ENCODE data around the gene SSR1.
A peak's percentile ranks its signal among the peaks of the same experiment; 100 is the strongest.

The SSR1 gene

DNA sequence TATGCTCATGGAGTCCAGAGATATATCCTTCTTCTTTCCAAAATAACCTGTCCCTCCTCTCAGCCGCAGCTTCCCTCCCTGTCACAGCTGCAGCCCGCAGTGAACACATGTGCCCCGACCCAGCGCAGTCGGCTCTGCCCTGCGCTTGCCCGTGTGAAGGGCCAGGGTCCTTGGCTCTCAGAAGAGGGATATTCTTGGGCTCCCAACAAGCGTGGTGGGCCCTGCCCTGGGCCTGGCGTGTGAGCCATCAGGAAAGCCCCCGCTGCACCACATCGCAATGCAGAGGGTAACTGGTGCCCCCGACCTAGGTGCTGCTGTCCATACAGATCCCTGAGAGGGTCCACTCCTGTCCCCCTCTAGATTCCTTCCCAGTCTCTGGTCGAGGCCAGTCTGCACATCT lies 65.2 kb downstream of the SSR1 start:
- DNase-seq, result no peak
- intact Hi-C loops (cut with DNase I), result loop anchor here (10.0 kb wide), 1 partner anchor 523 kb away; no protein-coding TSS in a partner anchor

GRCh38 chr6:7247179-7247456 lies 65.9 kb downstream of the SSR1 start:
- DNase-seq, result no peak

GRCh38 chr6:7246401-7247178 lies 66.4 kb downstream of the SSR1 start:
- intact Hi-C loops (cut with DNase I), result loop anchor here (10.0 kb wide), 1 partner anchor 522 kb away; no protein-coding TSS in a partner anchor
- DNase-seq, result no peak

More at GRCh38 chr6:7247179-7247456, 65.9 kb downstream of the SSR1 start:
- intact Hi-C loops (cut with DNase I), result loop anchor here (10.0 kb wide), 1 partner anchor 522 kb away; no protein-coding TSS in a partner anchor

DNA sequence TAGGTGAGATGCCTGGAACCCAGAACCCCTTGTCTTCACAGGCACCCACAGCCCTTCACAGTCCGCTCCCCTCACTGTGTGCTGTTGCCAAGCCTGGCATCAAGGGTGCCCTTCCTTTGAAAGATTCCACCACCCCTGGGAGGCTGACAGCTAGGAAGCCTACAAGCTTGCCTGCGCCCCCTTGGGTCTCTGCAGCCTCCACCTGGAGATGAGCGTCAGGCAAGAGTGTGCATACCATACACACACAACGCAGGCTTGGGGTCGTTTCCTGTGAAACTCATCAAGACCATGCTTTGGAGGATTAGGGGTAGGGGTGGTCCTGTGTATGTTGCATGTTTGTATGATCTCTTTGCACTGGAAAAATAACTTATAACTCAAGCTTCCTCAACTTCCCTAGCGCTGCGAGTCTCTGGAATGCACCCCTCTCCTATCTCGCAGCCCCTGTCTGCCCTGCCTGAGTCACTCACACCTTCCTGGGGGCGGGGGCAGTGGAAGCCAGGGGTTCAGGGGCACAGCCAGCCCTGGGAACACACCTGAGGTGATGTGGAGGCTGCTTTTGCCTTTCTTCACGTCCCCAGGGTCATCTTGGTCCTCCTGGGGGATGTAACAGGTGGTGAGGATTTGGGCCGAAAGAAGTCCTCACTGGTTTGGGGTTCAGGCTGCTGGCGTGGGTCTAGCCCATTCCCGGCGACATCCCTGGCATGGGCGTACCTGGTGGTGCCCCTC lies 67.2 kb downstream of the SSR1 start:
- intact Hi-C loops (cut with DNase I), result loop anchor here (10.0 kb wide), 1 partner anchor 521 kb away; no protein-coding TSS in a partner anchor
- DNase-seq, result no peak

DNA sequence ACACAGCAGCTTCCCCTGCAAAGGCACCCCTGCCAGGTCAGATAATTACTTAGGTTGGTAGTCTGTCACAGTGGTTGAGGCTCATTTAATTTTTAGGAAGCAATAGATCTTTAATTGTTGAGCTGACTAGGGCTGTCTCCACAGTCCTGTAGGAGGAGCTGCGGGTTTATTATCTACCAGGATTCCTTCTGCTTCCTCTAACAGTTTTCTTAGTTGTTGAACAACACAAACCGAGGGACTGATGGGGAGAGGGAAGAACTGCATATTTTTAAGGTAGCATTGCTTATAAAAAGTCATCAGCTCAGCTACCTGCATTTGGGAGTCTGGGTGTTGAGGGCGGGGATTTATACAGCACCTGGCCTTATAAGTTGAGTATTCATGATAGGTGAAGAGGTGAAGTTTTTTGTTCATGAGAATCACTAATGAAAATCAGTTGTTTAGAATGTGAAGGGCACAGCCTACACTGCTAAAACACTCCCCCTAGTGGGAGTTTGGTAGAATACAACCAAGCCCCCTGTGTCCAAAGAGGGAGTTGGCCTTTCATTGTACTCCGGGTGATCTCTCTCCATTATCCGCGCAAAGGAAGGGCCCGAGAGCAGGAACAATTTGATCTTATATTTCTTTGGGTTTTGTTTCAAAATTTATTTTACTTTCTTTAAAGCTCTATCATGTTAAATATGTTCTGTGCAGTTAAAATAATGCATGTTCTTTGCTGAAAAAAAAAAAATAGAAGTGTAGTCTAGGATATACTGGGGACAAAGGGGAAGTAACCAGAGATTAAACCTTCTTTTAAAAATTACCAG lies 69.6 kb downstream of the SSR1 start:
- intact Hi-C loops (cut with DNase I), result loop anchor here (5.0 to 10.0 kb wide), 2 partner anchors 519 to 566 kb away; no protein-coding TSS in a partner anchor

GRCh38 chr6:7242835-7243178 lies 70.2 kb downstream of the SSR1 start:
- DNase-seq, result no peak
- intact Hi-C loops (cut with DNase I), result loop anchor here (5.0 to 10.0 kb wide), 2 partner anchors 518 to 566 kb away; no protein-coding TSS in a partner anchor

More for the DNA sequence above, 69.6 kb downstream of the SSR1 start:
- peak in 31 of 42 donors; percentile 18 to 83 (median 55) for DNase-seq

- intact Hi-C loops (cut with DNase I), result loop anchor here (5.0 to 10.0 kb wide), 2 partner anchors 517 to 565 kb away; no protein-coding TSS in a partner anchor
- no peak for DNase-seq
Measured at GRCh38 chr6:7241709-7242645, 71.0 kb downstream of the SSR1 start.

DNA sequence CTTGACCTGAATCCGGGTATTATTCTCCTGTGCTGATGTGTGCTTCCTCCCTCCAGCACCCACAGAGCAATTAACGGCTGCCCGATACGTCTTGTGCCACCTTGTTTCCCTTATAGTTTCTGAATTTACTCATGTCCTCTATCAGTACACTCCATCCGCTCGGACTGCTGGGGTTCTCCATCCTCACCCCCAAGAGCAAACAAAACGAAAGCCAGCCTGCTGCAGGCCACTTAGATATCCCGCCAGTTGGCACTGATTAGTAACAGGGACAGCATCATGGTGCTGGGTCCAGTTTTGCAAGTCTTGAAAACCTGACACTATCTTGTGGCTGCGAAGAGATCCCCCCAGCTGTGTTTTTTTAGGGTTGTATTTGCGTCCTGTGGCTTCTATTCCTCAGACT lies 71.8 kb downstream of the SSR1 start:
- DNase-seq, result no peak
- intact Hi-C loops (cut with DNase I), result loop anchor here (5.0 to 10.0 kb wide), 2 partner anchors 516 to 564 kb away; no protein-coding TSS in a partner anchor

GRCh38 chr6:7240351-7240750 lies 72.6 kb downstream of the SSR1 start:
- DNase-seq, result no peak
- intact Hi-C loops (cut with DNase I), result loop anchor here (5.0 to 10.0 kb wide), 2 partner anchors 516 to 563 kb away; no protein-coding TSS in a partner anchor

DNA sequence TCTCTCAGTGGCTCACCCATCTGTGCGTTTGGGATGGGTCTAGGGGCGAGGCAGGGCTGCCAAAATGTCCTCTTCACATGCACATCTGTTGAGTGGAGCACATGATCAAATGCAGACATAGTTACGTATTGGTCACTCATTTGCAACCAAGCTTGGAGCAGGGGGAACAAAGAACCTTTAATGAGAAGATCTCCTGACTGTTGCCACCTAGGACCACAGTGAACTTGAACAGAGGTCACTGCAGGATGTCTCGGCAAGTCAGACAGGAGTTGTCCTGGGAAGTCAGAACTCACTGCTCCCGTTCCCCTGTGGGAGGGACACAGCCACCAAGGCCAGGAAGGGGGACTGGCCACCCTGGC lies 73.4 kb downstream of the SSR1 start:
- intact Hi-C loops (cut with DNase I), result loop anchor here (10.0 kb wide), 1 partner anchor 125 kb away; no protein-coding TSS in a partner anchor
- DNase-seq, result no peak

DNA sequence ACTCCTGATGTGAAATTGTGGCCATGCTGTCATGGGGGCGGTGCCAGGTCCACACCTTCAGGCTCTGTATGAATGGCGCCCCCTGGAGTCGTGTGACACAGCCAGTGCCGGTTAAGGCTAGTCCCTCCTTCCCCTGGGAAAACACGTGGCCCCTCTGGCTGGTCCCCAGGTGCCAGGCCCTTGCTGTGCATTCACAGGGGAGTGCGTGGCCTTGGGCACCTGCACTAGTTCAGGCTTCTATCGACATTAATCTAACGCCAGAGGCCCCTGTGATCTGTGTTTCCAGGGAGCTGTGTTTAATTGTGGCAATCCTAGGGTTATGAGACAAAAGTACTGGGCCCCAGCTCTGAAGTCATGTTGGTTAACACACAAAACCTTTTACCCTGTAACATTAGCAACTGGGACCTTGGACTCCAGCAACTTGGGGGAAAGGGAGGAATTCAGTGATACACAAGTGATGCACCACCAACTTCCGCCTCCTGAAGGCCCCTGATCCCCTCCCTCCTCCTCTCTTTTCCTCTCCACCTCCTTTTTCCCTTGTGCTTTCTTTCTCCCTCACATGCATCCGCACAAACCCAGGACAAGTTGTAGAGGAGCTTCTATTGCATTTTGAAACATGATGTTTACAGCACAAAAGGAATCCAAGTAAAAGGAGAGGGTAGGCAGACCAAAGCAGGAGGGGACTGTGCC lies 74.0 kb downstream of the SSR1 start:
- DNase-seq, result peak; percentile 34 to 87 (median 70)
- intact Hi-C loops (cut with DNase I), result loop anchor here (10.0 kb wide), 1 partner anchor 124 kb away; no protein-coding TSS in a partner anchor

- intact Hi-C loops (cut with DNase I), result loop anchor here (10.0 kb wide), 1 partner anchor 124 kb away; no protein-coding TSS in a partner anchor
- DNase-seq, result no peak
Measured at GRCh38 chr6:7238526-7238899, 74.5 kb downstream of the SSR1 start.

DNA sequence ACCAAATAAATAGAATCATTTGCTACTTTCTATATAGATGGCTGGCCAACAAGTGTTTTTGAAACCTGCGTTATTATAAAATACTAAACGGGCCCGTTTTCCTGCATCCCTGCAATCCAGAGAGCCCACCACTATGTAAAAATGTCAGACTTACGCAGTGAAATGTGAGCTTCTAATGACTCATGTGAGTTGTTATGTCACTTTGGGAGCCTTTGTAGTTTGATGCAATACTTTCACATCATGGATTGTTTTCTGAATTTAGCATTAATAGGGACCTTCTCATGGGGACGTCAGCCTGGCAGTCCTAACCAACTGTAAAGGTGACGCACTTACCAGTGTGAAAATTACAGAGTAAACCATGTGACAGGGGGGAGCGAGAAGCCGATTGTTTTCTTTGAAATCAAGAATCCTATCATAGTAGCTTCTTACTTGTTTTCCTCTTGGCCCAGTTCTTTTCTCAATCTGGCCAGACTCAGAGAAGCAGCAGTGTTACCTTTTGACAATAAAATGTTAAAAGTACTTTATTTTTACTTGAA lies 75.3 kb downstream of the SSR1 start:
- intact Hi-C loops (cut with DNase I), result loop anchor here (10.0 kb wide), 1 partner anchor 123 kb away; no protein-coding TSS in a partner anchor
- no peak for DNase-seq

DNA sequence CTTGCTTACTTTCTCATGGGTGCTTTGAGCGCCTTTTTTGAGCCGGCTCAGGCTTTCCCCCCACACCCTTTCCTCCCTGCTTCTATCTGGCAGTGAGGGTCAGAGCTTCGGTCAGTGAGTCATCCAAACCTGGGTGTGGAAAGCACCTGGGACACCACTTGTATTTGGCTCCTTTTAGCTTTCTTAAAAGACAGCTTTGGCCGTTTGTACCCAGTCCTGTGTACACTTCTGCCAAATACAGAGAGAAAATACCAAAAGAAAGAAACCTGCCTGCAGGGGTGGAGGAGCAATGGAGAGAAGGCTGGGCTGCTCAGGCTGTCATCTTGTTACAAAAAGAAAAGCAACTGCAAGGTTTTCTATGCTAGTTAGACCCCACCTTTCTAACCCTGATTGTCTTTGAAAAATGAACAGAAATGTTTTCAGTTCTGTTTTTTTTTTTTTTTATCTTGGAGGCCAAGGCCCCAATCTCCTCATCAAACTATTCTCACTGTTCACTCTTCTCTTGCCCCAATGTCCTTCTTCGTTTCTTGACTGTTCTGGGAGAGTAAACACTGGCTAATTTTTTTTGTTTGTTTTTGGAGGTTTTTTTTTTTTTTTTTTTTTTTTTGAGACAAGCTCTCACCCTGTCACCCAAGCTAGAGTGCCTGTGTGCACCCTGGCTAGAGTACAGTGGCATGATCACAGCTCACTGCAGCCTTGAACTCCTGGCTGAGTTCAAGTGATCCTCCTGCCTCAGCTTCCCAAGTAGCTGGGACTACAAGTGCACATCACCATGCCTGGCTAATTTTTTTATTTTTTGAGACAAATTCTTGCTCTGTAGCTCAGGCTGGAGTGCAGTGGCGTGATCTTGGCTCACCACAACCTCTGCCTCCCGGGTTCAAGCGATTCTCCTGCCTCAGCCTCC lies 76.4 kb downstream of the SSR1 start:
- no peak for DNase-seq
- intact Hi-C loops (cut with DNase I), result loop anchor here (10.0 kb wide), 1 partner anchor 122 kb away; no protein-coding TSS in a partner anchor

GRCh38 chr6:7235712-7236305 lies 77.2 kb downstream of the SSR1 start:
- intact Hi-C loops (cut with DNase I), result loop anchor here (10.0 kb wide), 1 partner anchor 121 kb away; no protein-coding TSS in a partner anchor
- no peak for DNase-seq

DNA sequence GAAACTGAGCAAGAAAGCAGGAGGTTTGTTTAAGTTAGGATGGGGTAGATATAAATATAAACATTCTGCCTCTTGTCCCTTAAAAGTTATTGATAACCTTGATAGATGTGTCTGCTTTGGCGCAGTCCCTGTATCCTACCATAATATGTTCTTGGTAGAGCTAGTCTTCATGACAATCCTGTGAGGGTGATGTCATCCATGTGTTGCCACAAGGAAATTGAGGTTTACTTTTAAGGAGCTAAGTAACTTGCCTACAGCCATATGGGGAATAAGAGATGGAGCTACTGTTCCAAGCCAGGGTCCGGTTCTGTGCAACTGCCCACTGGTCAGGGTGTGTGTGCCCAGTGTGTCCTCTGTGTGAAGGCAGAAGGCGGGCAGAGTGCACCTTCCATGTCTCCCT lies 78.5 kb downstream of the SSR1 start:
- DNase-seq, result no peak
- intact Hi-C loops (cut with DNase I), result loop anchor here (10.0 kb wide), 1 partner anchor 120 kb away; no protein-coding TSS in a partner anchor

All from head of caudate nucleus (tissue), 42 donors.